Fibroblast of mammary gland (primary cell): ENCODE results near the gene HSPB1.
"Not testable (repeated sequence)": the region's sequence is repeated elsewhere in the genome, so short reads cannot be mapped to it uniquely, and the experiment has no call there.

ENCODE experiments used
- DNase-seq: peaks from one replicate; pipeline ENCODE4 v3.0.0-alpha.2; 2010; ENCODE audit warnings: low read depth
- H3K4me3 ChIP-seq: 2 replicates; pipeline ENCODE4 v1.5.1; 2011; ENCODE audit warnings: low read depth, mild to moderate bottlenecking, low read length, moderate library complexity; ENCODE audit not compliant: control insufficient read depth
- CTCF ChIP-seq: conservative IDR thresholded peaks from 2 replicates; pipeline ENCODE4 v1.5.1; 2011; ENCODE audit warnings: low read depth, low read length, inconsistent platforms; ENCODE audit not compliant: control insufficient read depth, insufficient read depth

The HSPB1 gene

GRCh38 chr7:76300166-76300731 is 2.2 kb upstream of the HSPB1 start:
- no peak overlapping the region for H3K4me3 ChIP-seq
- no peak for TF ChIP-seq CTCF
- peak; percentile 89 for DNase-seq

- no peak overlapping the region for H3K4me3 ChIP-seq
- TF ChIP-seq CTCF, result no peak
- no peak for DNase-seq
Measured at GRCh38 chr7:76301000-76301399, 1.5 kb upstream of the HSPB1 start.

GRCh38 chr7:76303202-76304147 is 1.0 kb downstream of the HSPB1 start:
- DNase-seq, result peak; percentile 92
- TF ChIP-seq CTCF, result no peak
- H3K4me3 ChIP-seq, result peak overlapping the region; percentile 87

GRCh38 chr7:76304888-76305375 is 2.5 kb downstream of the HSPB1 start:
- TF ChIP-seq CTCF, result no peak
- no peak for DNase-seq
- no peak overlapping the region for H3K4me3 ChIP-seq

GRCh38 chr7:76308874-76309273 is 6.4 kb downstream of the HSPB1 start:
- not testable (repeated sequence) for DNase-seq, H3K4me3 ChIP-seq

- DNase-seq, H3K4me3 ChIP-seq: not testable (repeated sequence)
Measured at GRCh38 chr7:76309341-76310101, 7.0 kb downstream of the HSPB1 start.

GRCh38 chr7:76310102-76310957 is 7.9 kb downstream of the HSPB1 start:
- no peak overlapping the region for H3K4me3 ChIP-seq

GRCh38 chr7:76311838-76312237 is 9.4 kb downstream of the HSPB1 start:
- H3K4me3 ChIP-seq, DNase-seq: not testable (repeated sequence)

More at GRCh38 chr7:76310102-76310957, 7.9 kb downstream of the HSPB1 start:
- TF ChIP-seq CTCF, result no peak
- no peak for DNase-seq
